Diencephalon (tissue), 1 donor: ENCODE measurements around the gene IFIT1. TPM values are rescaled to one million over a fixed set of nuclear protein-coding genes. Genes with fewer than 3 reads are reported as not detected.

ENCODE experiments used
- total RNA-seq: library from RNA; depleted of rRNA; stranded (reverse); fragments of >200 nt; gene quantifications from one replicate; pipeline ENCODE4 v1.2.3, GENCODE V29; 2014

The IFIT1 gene, protein sequence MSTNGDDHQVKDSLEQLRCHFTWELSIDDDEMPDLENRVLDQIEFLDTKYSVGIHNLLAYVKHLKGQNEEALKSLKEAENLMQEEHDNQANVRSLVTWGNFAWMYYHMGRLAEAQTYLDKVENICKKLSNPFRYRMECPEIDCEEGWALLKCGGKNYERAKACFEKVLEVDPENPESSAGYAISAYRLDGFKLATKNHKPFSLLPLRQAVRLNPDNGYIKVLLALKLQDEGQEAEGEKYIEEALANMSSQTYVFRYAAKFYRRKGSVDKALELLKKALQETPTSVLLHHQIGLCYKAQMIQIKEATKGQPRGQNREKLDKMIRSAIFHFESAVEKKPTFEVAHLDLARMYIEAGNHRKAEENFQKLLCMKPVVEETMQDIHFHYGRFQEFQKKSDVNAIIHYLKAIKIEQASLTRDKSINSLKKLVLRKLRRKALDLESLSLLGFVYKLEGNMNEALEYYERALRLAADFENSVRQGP
- 17.1 TPM for total RNA-seq

DNA sequence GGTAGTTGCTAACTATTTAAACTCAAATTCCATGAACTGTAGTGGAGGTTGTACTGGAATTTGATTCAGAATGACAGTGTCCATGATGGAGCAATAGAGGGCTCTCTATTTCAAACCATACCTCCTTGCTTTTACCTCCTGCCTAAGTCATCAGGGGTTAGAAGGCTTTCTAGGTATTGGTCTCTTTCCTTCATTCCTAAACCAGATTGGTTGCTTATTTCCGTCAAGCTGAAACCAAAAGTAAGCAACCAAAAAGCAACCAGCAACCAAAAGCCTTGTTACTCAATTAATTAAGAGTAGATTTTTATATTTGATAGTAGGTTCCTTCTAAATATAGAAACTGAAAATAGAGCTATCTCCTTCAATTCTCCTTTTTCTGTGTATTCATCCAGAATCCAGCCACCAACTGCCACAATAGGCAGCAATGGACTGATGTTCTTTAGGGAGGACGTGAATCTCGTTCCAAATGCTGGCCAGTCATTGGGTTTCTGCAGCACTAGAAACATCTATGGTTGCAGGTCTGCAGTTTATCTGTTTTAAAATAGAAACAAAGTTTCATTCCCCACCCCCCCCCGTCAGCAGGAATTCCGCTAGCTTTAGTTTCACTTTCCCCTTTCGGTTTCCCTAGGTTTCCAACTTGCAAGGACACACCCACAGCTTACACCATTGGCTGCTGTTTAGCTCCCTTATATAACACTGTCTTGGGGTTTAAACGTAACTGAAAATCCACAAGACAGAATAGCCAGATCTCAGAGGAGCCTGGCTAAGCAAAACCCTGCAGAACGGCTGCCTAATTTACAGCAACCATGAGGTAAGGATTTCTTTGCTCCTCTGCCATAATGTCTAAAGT is at the start of gene IFIT1:
Gene IFIT1, plus strand, starts transcription at position 717 of the 850 bp plus-strand sequence. Its CDS starts 90 bp downstream, at position 807.

DNA sequence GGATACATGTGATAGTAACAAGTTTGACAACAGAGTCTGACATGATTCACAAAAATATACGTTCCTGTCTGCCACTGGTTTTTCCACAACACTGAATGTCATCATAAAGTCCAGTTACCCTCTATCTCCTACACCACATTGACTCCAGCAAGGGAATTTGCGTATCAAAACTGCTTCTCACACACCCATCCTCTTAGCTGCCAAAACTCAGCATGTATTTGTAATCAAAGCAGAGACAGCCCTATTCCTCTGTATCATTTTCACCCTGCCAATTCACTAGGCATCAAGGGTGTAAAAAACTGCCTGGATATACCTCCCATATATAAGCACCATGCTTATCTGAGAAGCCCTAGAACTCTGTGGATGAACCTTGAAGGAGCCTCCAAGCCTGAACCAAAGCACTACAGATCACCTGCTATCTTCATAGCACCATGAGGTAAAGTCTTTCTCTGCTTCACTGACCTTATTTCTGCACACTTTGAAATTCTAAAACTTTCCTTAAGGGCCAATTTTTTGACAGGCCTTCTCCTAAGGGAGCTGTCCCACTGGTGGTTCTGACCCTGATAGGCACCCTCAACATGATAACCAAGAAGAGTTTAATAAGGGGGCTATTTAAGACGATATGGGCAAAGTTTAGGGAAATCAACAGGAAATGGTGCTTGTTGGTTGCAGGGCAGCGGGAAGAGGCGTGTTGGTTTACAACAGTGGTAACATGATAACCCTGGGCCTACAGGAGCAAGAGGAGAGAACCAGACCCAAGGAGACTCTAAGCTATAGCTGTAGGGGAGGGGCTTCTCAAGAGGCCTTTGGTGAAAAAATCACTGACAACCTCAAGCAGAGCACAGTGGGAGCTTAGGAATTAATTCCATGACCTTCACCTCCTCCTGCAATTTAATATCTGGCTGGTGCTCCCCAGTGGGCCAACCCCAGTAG is 14.5 kb upstream of the IFIT1 start, which contains the start of gene IFIT1B:
Gene IFIT1B, plus strand, starts transcription at position 352 of the 933 bp plus-strand sequence. Its CDS starts 80 bp downstream, at position 432.

DNA sequence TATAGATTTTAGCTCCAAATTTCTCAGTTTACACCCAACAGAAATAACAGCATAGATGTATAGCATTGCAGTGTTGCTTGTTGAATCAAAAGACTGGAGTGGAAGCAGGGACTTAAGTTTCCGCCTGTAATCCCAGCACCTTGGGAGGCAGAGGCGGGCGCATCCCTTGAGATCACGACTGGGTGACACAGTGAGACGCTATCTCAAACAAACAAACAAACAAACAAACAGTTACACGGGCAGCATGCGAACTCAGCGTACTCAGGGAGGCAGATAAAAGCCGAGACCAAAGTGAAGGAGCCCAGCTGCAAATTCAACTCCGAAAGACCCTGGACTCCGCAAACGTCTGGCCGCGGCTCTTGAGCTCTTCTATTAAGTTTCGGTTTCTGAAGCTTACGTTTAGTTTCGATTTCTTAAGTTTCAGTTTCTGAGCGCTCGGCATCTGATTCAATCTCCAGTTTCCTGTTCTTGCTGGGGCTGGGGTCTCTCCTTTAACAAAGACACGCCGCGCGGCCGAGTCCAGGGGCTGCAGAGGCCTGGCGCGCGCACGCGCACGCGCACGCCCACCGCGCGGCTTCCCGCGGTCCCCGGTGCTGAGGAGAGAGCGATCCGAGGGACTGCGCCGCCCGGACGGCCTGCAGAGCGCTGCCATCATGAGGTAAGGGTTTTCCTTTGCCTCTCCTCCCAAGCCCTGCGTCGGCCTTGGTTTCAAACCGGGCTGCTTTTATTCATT is 21.9 kb downstream of the IFIT1 start, which contains the start of gene IFIT5:
Gene IFIT5, plus strand, starts transcription at position 423 of the 733 bp plus-strand sequence. Its CDS starts 231 bp downstream, at position 654.

Other genes starting within 250 kb of the IFIT1 start
- gene CH25H, start 185.3 kb upstream of the IFIT1 start, total RNA-seq = 1.2 TPM
- gene LIPA, start 140.8 kb upstream of the IFIT1 start, total RNA-seq = 46.8 TPM
- gene IFIT2, start 90.6 kb upstream of the IFIT1 start, total RNA-seq = 11.1 TPM
- 8.5 TPM for gene IFIT3, start 64.6 kb upstream of the IFIT1 start, total RNA-seq
- gene IFIT1B, start 14.6 kb upstream of the IFIT1 start, total RNA-seq = 0.92 TPM
- gene IFIT5, start 21.9 kb downstream of the IFIT1 start, total RNA-seq = 51.7 TPM
- gene SLC16A12, start 143.0 kb downstream of the IFIT1 start, total RNA-seq = 3.9 TPM